Heart left ventricle (tissue), 16 donors: Measurements from ENCODE around the gene DPF1. TPM values are rescaled to one million over a fixed set of nuclear protein-coding genes. Genes with fewer than 3 reads are reported as not detected.

Experiments used
- ATAC-seq, 4 donors: fragments of 200-7000 bp; cut with Tn5 transposase; one replicate each; pipeline ENCODE4 v1.9.1; 2020 to 2022; ENCODE audit warnings: moderate library complexity in 4 of 4, mild to moderate bottlenecking in 3 of 4, moderate number of reproducible peaks in 1 of 4
- DNase-seq, 5 donors: peaks; one replicate each; pipeline ENCODE4 v3.0.0-alpha.2; 2020
- H3K27ac ChIP-seq, 12 donors: fragments of 200-600 bp; sonication (generic) in 4 of 12; one replicate each; pipeline versions ENCODE4 v1.5.0 to v1.8.0; 2016 to 2022; ENCODE audit warnings: mild to moderate bottlenecking in 2 of 12
- H3K27me3 ChIP-seq, 9 donors: fragments of 200-600 bp; sonication (generic) in 2 of 9; one replicate each; pipeline versions ENCODE4 v1.5.1 to v1.8.0; 2016 to 2022; ENCODE audit warnings: mild to moderate bottlenecking in 3 of 9
- H3K36me3 ChIP-seq, 9 donors: fragments of 200-600 bp; sonication (generic) in 2 of 9; one replicate each; pipeline versions ENCODE4 v1.5.0 to v1.8.0; 2018 to 2022; ENCODE audit warnings: mild to moderate bottlenecking in 2 of 9
- H3K4me1 ChIP-seq, 12 donors: fragments of 200-600 bp; sonication (generic) in 4 of 12; one replicate each; pipeline versions ENCODE4 v1.5.0 to v1.8.0; 2016 to 2022; ENCODE audit warnings: mild to moderate bottlenecking in 3 of 12
- H3K4me3 ChIP-seq, 12 donors: fragments of 200-600 bp; sonication (generic) in 4 of 12; one replicate each; pipeline versions ENCODE4 v1.5.0 to v1.8.0; 2017 to 2022; ENCODE audit warnings: mild to moderate bottlenecking in 9 of 12, moderate library complexity in 4 of 12
- H3K9me3 ChIP-seq, 12 donors: fragments of 200-600 bp; sonication (generic) in 4 of 12; one replicate each; pipeline versions ENCODE4 v1.5.0 to v1.8.0; 2016 to 2022; ENCODE audit warnings: mild to moderate bottlenecking in 1 of 12
- CTCF ChIP-seq, 12 donors: fragments of 200-600 bp; sonication (generic) in 4 of 12; IDR thresholded peaks; one replicate each; pipeline versions ENCODE4 v1.5.0 to v1.8.0; 2018 to 2022; ENCODE audit warnings: antibody characterized with exemption in 12 of 12, mild to moderate bottlenecking in 5 of 12
- POLR2A ChIP-seq, 2 donors: fragments of 450-650 bp; IDR thresholded peaks; one replicate each; pipeline ENCODE4 v1.6.1; 2017; ENCODE audit warnings: antibody characterized with exemption in 2 of 2, mild to moderate bottlenecking in 2 of 2, moderate library complexity in 2 of 2
- WGBS, 4 donors: extraction: QIAGEN DNeasy Blood & Tissue Kit in 2 of 4; methylation state at CpG; one replicate each; pipeline versions ENCODE4 v1.1.5 to v1.1.7; 2013 to 2018; 5-methylcytosine and 5-hydroxymethylcytosine counted together
- intact Hi-C, 10 donors: fragments of 100-400 bp; cut with DNase I; formaldehyde crosslinking; loops; one replicate each; pipeline versions ENCODE4 v1.11.1 to v1.14.2; 2022
- polyA plus RNA-seq, 2 donors: library from polyadenylated mRNA; stranded (reverse); fragments of 200-250 nt; gene quantifications; one replicate each; pipeline ENCODE4 v1.2.3, GENCODE V29; 2013
- total RNA-seq, 9 donors: library from RNA; depleted of rRNA in 2 of 9; stranded (reverse); fragments of >200 nt in 2 of 9; fragmentation: NEBNext Ultra II Directional in 3 of 9; extraction: Animal tissue kit (Norgen Biotek cat#: 25700) in 3 of 9; gene quantifications; one replicate each; pipeline versions ENCODE4 v1.1.0 to v1.2.4, GENCODE V29; 2016 to 2023
- donor health status: ischemic (EF 13 %, LVEDD 7.1; RV severe dilation, severe dysfunction).
- donor health status: healthy with polysubstance abuse.
- donor health status: DM: no; HTN: yes; CAD: no.
- donor health status: DM: no; HTN: no; CAD: no.
- donor health status: ischemic (EF 25% LVEDD 6.9; RV normal size, moderate dysfunction).
- donor health status: ischemic (EF 25% LVEDD 5.7; RV mildly dilated, moderate dysfunction).
- donor health status: healthy.
- donor health status: DM: yes; HTN: yes; CAD: no.
- donor health status: ischemic (EF 35%, LVEDD 5.7; RV mildly dilated, moderate dysfunction).
- donor health status: nonischemic (EF 11% LVEDD 7.7; RV severe dilation, severe dysfunction).
- donor health status: DM: yes; HTN: yes; CAD: no.
- donor health status: PGD.
- donor health status: ischemic (EF 29% LVEDD 5.4; RV normal size, mild dysfunction).
- donor health status: nonischemic (EF 23%, LVEDD 6.1; RV moderate dilation, normal function).

DPF1 gene
- total and polyA plus RNA-seq, 11 donors = 0.11 to 1.2 (median 0.37) TPM; not detected in 2

GRCh38 chr19:38175422-38175821 is 48.6 kb downstream of the DPF1 start:
- DNase-seq (no peak), ATAC-seq (no peak)
- H3K36me3 ChIP-seq = peaks cover 0 to 8% (median 0%) of the 10 kb centered on the region in 9 donors
- intact Hi-C loops = no loop called here
- H3K4me3 ChIP-seq = no peak overlapping the region
- TF ChIP-seq CTCF (IDR thresholded peaks at IDR 0.05) (no peak), POLR2A (IDR thresholded peaks at IDR 0.05) (no peak)
- H3K9me3 ChIP-seq = peaks cover 0 to 21% (median 13%) of the 10 kb centered on the region in 12 donors
- H3K4me1 ChIP-seq = peaks cover 0 to 15% (median 2%) of the 10 kb centered on the region in 12 donors
- no peak overlapping the region for H3K27ac ChIP-seq
- no peaks in the 10 kb centered on the region for H3K27me3 ChIP-seq
- WGBS, 4 donors = 87 to 91% (median 89%) methylated on average over 6 of the region's 6 CpGs

GRCh38 chr19:38173291-38174041 is 50.6 kb downstream of the DPF1 start:
- Histone ChIP-seq H3K36me3 (no peaks in the 10 kb centered on the region), H3K9me3 (peaks cover 0 to 2% (median 0%) of the 10 kb centered on the region in 12 donors), H3K27me3 (no peaks in the 10 kb centered on the region), H3K4me3 (peak overlapping the region in 3 of 12 donors; percentile 11 to 40 (median 16)), H3K4me1 (peaks cover 0 to 15% (median 2%) of the 10 kb centered on the region in 12 donors), H3K27ac (peak overlapping the region in 11 of 12 donors; percentile 62 to 93 (median 74))
- 46 to 60% (median 53%) methylated on average over 19 to 22 of the region's 22 CpGs for WGBS, 4 donors
- DNase-seq (peak; percentile 83 to 94 (median 87)), ATAC-seq (peak; percentile 97 to 99 (median 98))
- intact Hi-C loops = loop anchor here in 1 of 10 donors (2.0 kb wide), 1 partner anchor 19 kb away; no protein-coding TSS in a partner anchor
- TF ChIP-seq POLR2A (IDR thresholded peaks at IDR 0.05) (peak in 1 of 2 donors; percentile 18), CTCF (IDR thresholded peaks at IDR 0.05) (no peak)

GRCh38 chr19:38172001-38172400 is 52.0 kb downstream of the DPF1 start:
- Histone ChIP-seq H3K27ac (peak overlapping the region in 5 of 12 donors; percentile 72 to 93 (median 77)), H3K4me3 (no peak overlapping the region), H3K4me1 (peaks cover 0 to 15% (median 2%) of the 10 kb centered on the region in 12 donors), H3K27me3 (no peaks in the 10 kb centered on the region), H3K9me3 (no peaks in the 10 kb centered on the region), H3K36me3 (peaks cover 0 to 10% (median 0%) of the 10 kb centered on the region in 9 donors)
- no peak for TF ChIP-seq POLR2A (IDR thresholded peaks at IDR 0.05)
- 76 to 84% (median 81%) methylated on average over 8 of the region's 8 CpGs for WGBS, 4 donors
- intact Hi-C loops = loop anchor here in 1 of 10 donors (2.0 kb wide), 1 partner anchor 17 kb away; no protein-coding TSS in a partner anchor
- DNase-seq (peak in 1 of 5 donors; percentile 50), ATAC-seq (peak in 2 of 4 donors; percentile 23 to 70)

GRCh38 chr19:38170334-38170733 is 53.7 kb downstream of the DPF1 start:
- H3K4me1 ChIP-seq = peaks cover 0 to 15% (median 2%) of the 10 kb centered on the region in 12 donors
- H3K27ac ChIP-seq = no peak overlapping the region
- no peak for TF ChIP-seq POLR2A (IDR thresholded peaks at IDR 0.05)
- no peak for TF ChIP-seq CTCF (IDR thresholded peaks at IDR 0.05)
- no peak for ATAC-seq
- no peaks in the 10 kb centered on the region for H3K9me3 ChIP-seq
- no peak overlapping the region for H3K4me3 ChIP-seq
- intact Hi-C loops = no loop called here
- WGBS, 4 donors = 83 to 95% (median 91%) methylated on average over 12 of the region's 12 CpGs
- H3K36me3 ChIP-seq = peaks cover 0 to 19% (median 3%) of the 10 kb centered on the region in 9 donors
- DNase-seq = no peak
- no peaks in the 10 kb centered on the region for H3K27me3 ChIP-seq
